ENCODE measurements around the gene IWS1.

GRCh38 chr2:127551221-127551930, 25.1 kb upstream of the IWS1 start:
- TF ChIP-seq CTCF (IDR thresholded peaks at IDR 0.05; ENCODE audit: low read length) (no peak), EZH2phosphoT487 (IDR thresholded peaks at IDR 0.05; ENCODE audit: low read length) (no peak)
